ENCODE data around the gene PRDX5.

PRDX5 gene

GRCh38 chr11:64317961-64318765, at the start of gene PRDX5:
TSS of gene PRDX5 (plus strand) at chr11:64318121. CDS start at chr11:64318216, 95 bp downstream.
- DNase-seq: peak; percentile 98

- DNase-seq: peak; percentile 68
Observed at GRCh38 chr11:64268893-64269539, 48.9 kb upstream of the PRDX5 start.

GRCh38 chr11:64269540-64270220, 48.2 kb upstream of the PRDX5 start:
- peak; percentile 100 for DNase-seq

- no peak for DNase-seq
Observed at GRCh38 chr11:64275031-64275800, 42.7 kb upstream of the PRDX5 start.

- DNase-seq: no peak
Observed at GRCh38 chr11:64275841-64276240, 42.1 kb upstream of the PRDX5 start.

- DNase-seq: no peak
Observed at GRCh38 chr11:64276653-64277431, 41.1 kb upstream of the PRDX5 start.

GRCh38 chr11:64278576-64279190, 39.2 kb upstream of the PRDX5 start:
- DNase-seq: no peak

GRCh38 chr11:64281957-64282770, 35.8 kb upstream of the PRDX5 start:
- no peak for DNase-seq

GRCh38 chr11:64283092-64283491, 34.8 kb upstream of the PRDX5 start:
- no peak for DNase-seq

GRCh38 chr11:64284048-64284961, 33.6 kb upstream of the PRDX5 start, which contains the start of gene BAD:
TSS of gene BAD (minus strand) at chr11:64284665. CDS start at chr11:64284368, 297 bp downstream.
- peak; percentile 97 for DNase-seq

GRCh38 chr11:64284962-64285884, 32.7 kb upstream of the PRDX5 start, which contains the start of gene GPR137:
TSS of gene GPR137 (plus strand) at chr11:64285848. CDS start at chr11:64286525, 677 bp downstream.
- peak; percentile 93 for DNase-seq

- no peak for DNase-seq
Observed at GRCh38 chr11:64285885-64286800, 31.8 kb upstream of the PRDX5 start.

GRCh38 chr11:64286801-64287159, 31.1 kb upstream of the PRDX5 start:
- DNase-seq: no peak

GRCh38 chr11:64287676-64288352, 30.1 kb upstream of the PRDX5 start:
- no peak for DNase-seq

- no peak for DNase-seq
Observed at GRCh38 chr11:64288353-64288750, 29.6 kb upstream of the PRDX5 start.

GRCh38 chr11:64289002-64289564, 28.8 kb upstream of the PRDX5 start:
- DNase-seq: no peak
